IPS DF 4.7 (cell line): Measurements from ENCODE around the gene SIGMAR1.

Experiments used
- DNase-seq: peaks from one replicate; pipeline ENCODE4 v3.0.0-alpha.2; 2013; ENCODE audit warnings: low spot score; ENCODE audit errors: extremely low read depth

The SIGMAR1 gene

GRCh38 chr9:34633166-34633565 is 4.4 kb downstream of the SIGMAR1 start:
- no peak for DNase-seq

GRCh38 chr9:34630402-34631154 is 7.0 kb downstream of the SIGMAR1 start:
- no peak for DNase-seq

- DNase-seq, result no peak
These were observed 8.1 kb downstream of the SIGMAR1 start for GRCh38 chr9:34629491-34629808.

GRCh38 chr9:34628656-34629490 is 8.7 kb downstream of the SIGMAR1 start, which contains the start of gene ARID3C:
ARID3C (minus strand) TSS chr9:34629066; CDS start chr9:34628014, 1,052 bp downstream.
- no peak for DNase-seq

GRCh38 chr9:34627716-34628655 is 9.6 kb downstream of the SIGMAR1 start:
- no peak for DNase-seq

GRCh38 chr9:34625186-34625486 is 12.5 kb downstream of the SIGMAR1 start:
- DNase-seq, result no peak

GRCh38 chr9:34624475-34625185 is 13.0 kb downstream of the SIGMAR1 start:
- DNase-seq, result no peak

GRCh38 chr9:34623374-34624235 is 14.0 kb downstream of the SIGMAR1 start:
- no peak for DNase-seq

- peak; percentile 69 for DNase-seq
These were observed 17.3 kb downstream of the SIGMAR1 start, which contains the start of gene DCTN3 for GRCh38 chr9:34620061-34620994. DCTN3 (minus strand) TSS chr9:34620495; CDS start chr9:34620464, 31 bp downstream.

GRCh38 chr9:34615132-34615531 is 22.5 kb downstream of the SIGMAR1 start:
- no peak for DNase-seq

- no peak for DNase-seq
These were observed 24.7 kb downstream of the SIGMAR1 start for GRCh38 chr9:34612788-34613390.

GRCh38 chr9:34611811-34612787 is 25.5 kb downstream of the SIGMAR1 start, which contains the start of gene RPP25L:
RPP25L (minus strand) TSS chr9:34612097; CDS start chr9:34611296, 801 bp downstream.
- no peak for DNase-seq

GRCh38 chr9:34611251-34611810 is 26.3 kb downstream of the SIGMAR1 start:
- DNase-seq, result no peak

- no peak for DNase-seq
These were observed 27.0 kb downstream of the SIGMAR1 start for GRCh38 chr9:34610434-34611206.

- DNase-seq, result no peak
These were observed 30.3 kb downstream of the SIGMAR1 start for GRCh38 chr9:34607331-34607730.

GRCh38 chr9:34606905-34607304 is 30.7 kb downstream of the SIGMAR1 start:
- no peak for DNase-seq
